GM13977 (cell line): ENCODE results near the gene GSE1.

Source experiments
- DNase-seq: peaks from one replicate; pipeline ENCODE4 v3.0.0; 2012; ENCODE audit warnings: low spot score
- CTCF ChIP-seq: IDR thresholded peaks from 2 replicates; pipeline ENCODE4 v1.5.1; 2012; ENCODE audit warnings: mild to moderate bottlenecking, control low read depth; ENCODE audit not compliant: insufficient read depth; ENCODE audit errors: extremely low read depth, missing control alignments
- in situ Hi-C: fragments of 300-500 bp; cut with MboI; formaldehyde crosslinking; loops from one replicate; pipeline ENCODE4 v1.12.0; 2022; ENCODE audit warnings: low sequenced_read_pairs, low pct_unique_long_range_greater_than_20kb, mixed read lengths, inconsistent platforms; ENCODE audit not compliant: unreplicated experiment

GSE1 gene

GRCh38 chr16:85648805-85649204, 35.7 kb downstream of the GSE1 start:
- no peak for DNase-seq
- TF ChIP-seq CTCF, result no peak
- in situ Hi-C loops, result no loop called here

- TF ChIP-seq CTCF, result no peak
- in situ Hi-C loops, result no loop called here
- DNase-seq, result no peak
Measured at GRCh38 chr16:85649411-85650134, 36.5 kb downstream of the GSE1 start.

- no peak for TF ChIP-seq CTCF
- in situ Hi-C loops, result no loop called here
- DNase-seq, result no peak
Measured at GRCh38 chr16:85650135-85650843, 37.2 kb downstream of the GSE1 start.

- TF ChIP-seq CTCF, result no peak
- no peak for DNase-seq
- in situ Hi-C loops, result no loop called here
Measured at GRCh38 chr16:85650844-85651628, 37.9 kb downstream of the GSE1 start.

GRCh38 chr16:85651629-85652430, 38.7 kb downstream of the GSE1 start:
- in situ Hi-C loops, result no loop called here
- TF ChIP-seq CTCF, result no peak
- DNase-seq, result no peak
